GM19025 (cell line): ENCODE results near the gene AMOTL2.

Experiments
- ATAC-seq: cut with Tn5 transposase; IDR thresholded peaks from one replicate; pipeline ENCODE4 v1.9.1; 2021; ENCODE audit warnings: mild to moderate bottlenecking, low read depth, moderate library complexity; ENCODE audit not compliant: unreplicated experiment

Gene AMOTL2

GRCh38 chr3:134322286-134322685 lies 52.0 kb downstream of the AMOTL2 start:
- ATAC-seq: no peak

- no peak for ATAC-seq
Observed at GRCh38 chr3:134320749-134321148, 53.5 kb downstream of the AMOTL2 start.

DNA sequence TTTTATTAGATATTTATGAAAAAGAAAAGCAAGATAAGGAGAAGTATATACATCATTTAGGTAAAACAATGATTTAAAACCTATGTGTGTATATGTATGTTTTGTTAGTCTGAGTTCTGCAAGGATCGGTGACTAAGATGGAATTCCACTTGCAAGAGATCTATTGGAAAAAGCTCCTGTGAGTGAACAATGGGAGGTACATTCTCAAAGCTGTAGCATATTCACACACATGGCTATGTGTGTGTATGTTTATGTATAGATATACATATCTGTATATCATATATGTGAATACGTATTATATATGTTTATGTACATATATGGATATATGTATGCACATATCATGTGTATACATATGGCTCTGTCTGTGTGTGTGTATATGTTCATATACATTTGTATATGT lies 54.3 kb downstream of the AMOTL2 start:
- ATAC-seq: no peak

GRCh38 chr3:134318166-134318565 lies 56.1 kb downstream of the AMOTL2 start:
- no peak for ATAC-seq

- no peak for ATAC-seq
Observed at GRCh38 chr3:134317106-134317947, 56.9 kb downstream of the AMOTL2 start.

DNA sequence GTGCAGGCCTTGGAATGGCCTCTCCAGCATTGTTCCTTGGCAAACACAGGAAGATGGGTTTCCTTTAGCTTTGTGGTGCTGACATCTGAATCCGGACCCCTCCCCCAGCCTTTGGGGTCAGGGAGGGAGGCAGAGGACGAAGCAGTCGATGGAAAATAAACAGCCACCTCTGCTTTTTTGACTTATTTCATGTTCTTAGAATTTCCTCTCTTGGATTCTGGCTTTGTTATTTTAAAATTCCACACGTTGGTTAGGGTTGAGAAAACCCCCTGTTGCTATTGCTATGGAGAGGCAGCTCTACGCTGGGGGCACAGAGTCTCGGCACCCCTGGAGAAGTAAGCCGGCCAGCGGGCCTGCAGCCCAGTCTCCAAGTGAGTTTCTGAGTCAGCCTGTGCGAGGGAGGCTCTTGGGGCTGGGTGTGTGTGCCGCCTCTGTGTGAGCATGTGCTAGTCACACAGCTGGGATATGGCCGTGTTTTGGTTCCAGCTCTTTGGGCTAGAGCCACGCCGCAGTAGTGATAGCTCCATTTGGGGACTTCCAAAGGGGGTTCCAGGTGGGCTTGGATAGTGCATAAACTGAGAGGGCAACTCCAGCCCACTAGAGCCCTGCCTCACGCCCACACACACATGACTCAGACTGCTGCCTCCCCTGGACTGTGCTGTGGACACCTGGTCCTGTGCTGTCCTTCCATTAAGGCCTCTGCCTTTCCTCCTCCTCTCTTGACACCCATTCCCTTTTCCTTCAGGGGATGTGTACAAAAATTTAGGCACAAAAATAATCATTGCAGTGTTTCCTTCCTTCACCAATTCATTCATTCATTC lies 58.8 kb downstream of the AMOTL2 start:
- ATAC-seq: no peak

DNA sequence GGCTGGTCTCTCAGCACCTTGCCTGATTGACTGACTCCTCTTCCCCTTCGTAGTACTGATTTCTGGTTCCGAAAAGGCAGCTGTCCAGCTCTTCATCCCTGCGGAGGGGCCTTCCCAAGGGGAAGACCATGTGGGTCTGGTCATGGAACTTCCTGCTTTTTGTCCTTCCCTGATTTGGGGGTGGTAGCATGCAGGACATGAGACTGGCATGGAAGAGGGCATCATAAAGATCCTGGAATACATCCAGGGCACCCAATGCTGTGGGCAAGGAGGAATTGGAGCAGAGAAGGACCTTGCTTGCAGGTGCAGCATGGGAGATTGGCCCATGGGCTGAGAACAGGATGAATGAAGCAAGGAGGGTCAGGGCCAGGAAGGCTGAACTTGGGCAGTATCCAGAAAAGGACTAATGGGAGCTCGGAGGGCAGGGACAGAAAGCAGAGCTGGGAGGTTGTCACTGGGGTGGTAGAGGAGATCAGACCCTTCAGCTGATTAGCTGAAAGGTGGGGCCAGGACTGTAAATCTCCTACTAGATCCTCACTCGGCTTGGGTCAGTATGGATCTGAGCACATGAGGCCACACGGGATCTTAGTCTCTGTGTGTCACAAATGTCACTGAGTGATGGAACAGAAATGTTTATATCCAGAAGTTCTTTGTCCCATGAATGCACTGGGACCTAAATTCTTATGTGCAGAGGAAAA lies 59.5 kb downstream of the AMOTL2 start:
- ATAC-seq: no peak

GRCh38 chr3:134313847-134314587 lies 60.2 kb downstream of the AMOTL2 start:
- ATAC-seq: no peak

DNA sequence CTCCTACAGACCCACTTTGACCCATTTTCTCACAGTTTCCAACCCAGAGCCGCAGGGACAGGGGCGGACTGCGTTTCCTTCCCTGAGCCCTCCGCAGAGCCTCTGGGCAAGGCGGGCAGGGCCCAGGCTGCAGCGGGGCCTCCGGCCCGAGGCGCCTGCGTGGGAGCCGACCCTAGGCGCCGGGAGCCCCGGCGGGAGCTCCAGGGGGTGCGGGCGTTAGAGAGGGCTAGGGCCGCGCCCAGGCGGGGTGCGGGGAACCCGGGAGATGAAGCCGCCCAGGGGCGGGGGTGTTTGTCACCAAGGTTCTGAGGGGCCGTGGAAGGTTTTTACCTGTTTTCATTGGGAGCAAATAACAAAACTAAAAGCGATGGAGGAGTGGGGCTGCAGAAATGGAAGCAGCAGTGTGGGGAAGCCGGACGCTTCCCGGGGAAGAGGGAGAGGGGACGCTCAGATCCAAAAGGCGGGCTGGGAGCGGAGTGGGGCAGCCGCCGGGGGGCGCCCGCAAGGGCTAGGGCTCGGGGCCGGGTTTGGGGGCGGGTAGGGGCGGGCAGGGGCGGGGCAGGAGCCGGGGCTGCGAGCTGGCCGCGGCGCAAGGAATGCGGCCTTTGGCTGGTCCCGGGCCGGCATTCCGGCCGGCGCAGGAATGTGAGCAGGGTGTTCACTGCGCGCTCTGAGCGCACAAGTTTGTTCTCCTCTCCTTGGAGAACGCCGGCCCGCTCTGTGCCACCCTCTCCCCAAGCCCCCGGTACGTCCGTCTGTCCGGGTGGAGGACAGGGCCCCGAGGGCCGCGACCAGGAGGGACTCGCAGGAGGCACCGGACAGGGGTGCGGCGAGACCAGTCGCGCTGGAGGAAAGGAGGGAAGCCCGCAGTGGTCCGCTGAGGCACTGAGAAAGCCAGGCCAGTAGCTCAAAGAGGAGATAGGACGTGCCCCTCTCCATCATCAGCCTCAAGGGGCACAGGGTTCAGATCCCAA lies 61.1 kb downstream of the AMOTL2 start:
- no peak for ATAC-seq

- no peak for ATAC-seq
Observed at GRCh38 chr3:134312072-134312872, 62.0 kb downstream of the AMOTL2 start.

DNA sequence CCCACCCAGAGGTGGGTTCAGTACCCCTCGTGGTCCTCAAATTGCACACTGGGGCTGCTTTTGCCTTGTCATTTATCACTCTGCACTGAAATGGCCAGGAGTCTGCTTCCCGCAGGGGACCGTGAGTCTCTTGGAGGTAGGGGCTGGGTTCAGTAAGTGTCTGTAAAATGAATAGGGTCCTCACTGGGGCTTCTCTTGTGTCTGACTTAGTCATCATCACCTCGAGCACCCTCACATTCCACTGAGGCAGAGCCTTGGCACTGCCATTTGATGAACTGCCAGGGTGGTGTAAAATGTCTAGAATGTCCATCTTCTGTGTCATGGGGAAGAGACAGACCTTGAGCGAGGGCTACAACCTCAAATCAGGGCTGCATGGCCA lies 62.6 kb downstream of the AMOTL2 start:
- no peak for ATAC-seq

DNA sequence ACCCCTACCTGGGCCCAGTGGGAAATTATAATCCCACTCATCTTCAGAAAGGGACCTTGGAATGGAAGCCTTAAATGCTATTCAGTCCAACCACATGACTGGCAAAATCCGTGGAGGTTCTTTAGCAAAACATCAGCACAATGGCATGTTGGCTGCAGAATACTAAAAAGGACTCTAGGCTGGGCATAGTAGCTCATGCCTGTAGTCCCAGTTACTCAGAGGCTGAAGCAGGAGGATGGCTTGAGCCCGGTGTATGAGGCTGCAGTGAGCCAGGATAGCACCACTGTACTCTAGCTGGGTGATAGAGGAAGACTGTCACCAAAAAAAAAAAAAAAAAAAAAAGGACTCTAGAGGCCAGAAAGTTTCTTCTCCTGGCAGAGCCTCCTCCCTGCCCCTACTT lies 63.0 kb downstream of the AMOTL2 start:
- no peak for ATAC-seq

DNA sequence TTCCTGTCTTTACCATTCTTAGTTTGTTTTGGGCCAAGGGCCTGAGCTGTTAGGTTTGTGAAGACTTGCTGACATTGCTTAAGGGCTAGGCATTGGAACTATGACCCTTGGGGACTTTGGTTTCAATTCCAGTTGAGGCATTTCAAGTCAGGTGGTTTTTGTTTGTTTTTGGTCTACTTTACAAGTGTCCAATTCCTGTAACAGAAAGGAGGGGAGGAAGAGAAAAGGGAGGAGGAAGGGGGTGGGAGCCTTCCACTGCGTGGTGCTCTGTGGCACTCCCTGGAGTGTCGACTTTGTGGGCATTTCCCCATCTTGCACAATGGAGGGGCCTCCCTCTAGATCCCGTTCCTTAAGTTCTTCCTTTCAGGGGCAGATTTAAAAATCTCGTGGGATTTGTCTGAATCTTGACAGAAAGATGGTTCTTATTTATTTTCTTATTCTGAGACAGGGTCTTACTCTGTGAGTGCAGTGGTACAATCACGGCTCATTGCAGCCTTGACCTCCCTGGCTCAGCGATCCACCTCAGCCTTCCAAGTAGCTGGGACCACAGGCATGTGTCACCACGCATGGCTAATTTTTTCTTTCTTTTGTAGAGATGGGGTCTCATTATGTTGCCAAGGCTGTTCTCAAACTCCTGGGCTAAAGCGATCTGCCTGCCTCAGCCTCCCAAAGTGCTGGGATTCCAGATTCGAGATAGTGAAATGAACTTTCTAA lies 64.1 kb downstream of the AMOTL2 start:
- no peak for ATAC-seq

GRCh38 chr3:134308350-134308891 lies 65.8 kb downstream of the AMOTL2 start:
- ATAC-seq: no peak

- no peak for ATAC-seq
Observed at GRCh38 chr3:134307425-134307824, 66.8 kb downstream of the AMOTL2 start.

- no peak for ATAC-seq
Observed at GRCh38 chr3:134306320-134306719, 67.9 kb downstream of the AMOTL2 start.
